ENCODE results near the gene NACA2. TPM values are rescaled to one million over a fixed set of nuclear protein-coding genes. Genes with fewer than 3 reads are reported as not detected.

The NACA2 gene
- total and polyA plus RNA-seq, 4 donors, result 0.08 to 0.32 TPM; not detected in 2

- TF ChIP-seq REST (IDR thresholded peaks at IDR 0.05) (no peak), TAF1 (conservative IDR thresholded peaks at IDR 0.05) (no peak), NR2F2 (IDR thresholded peaks at IDR 0.05) (no peak), HNF4A (conservative IDR thresholded peaks at IDR 0.05) (no peak)
Observed at GRCh38 chr17:61543786-61544415, 47.1 kb downstream of the NACA2 start (continued).

- Histone ChIP-seq H3K4me3 (ENCODE audit: low read depth in 1 of 3, low read length in 3 of 3) (no peak overlapping the region), H3K9ac (ENCODE audit: low read depth in 1 of 2, low read length in 2 of 2) (no peak overlapping the region), H3K9me3 (ENCODE audit: control insufficient read depth in 4 of 4, low read length in 3 of 4) (peaks cover 2 to 7% (median 3%) of the 10 kb centered on the region in 4 donors), H3K27ac (ENCODE audit: low read depth in 1 of 2, low read length in 2 of 2) (no peak overlapping the region), H3K36me3 (ENCODE audit: control insufficient read depth in 4 of 4, insufficient read depth in 3 of 4, low read depth in 1 of 4, low read length in 3 of 4) (no peaks in the 10 kb centered on the region), H3K4me1 (ENCODE audit: control insufficient read depth in 4 of 4, insufficient read depth in 4 of 4, low read length in 3 of 4) (no peaks in the 10 kb centered on the region), H3K27me3 (ENCODE audit: control insufficient read depth in 4 of 4, insufficient read depth in 4 of 4, low read length in 3 of 4) (no peaks in the 10 kb centered on the region)
- TF ChIP-seq RXRA (IDR thresholded peaks at IDR 0.05) (no peak), RAD21 (IDR thresholded peaks at IDR 0.05) (no peak), HNF4G (IDR thresholded peaks at IDR 0.05) (no peak), REST (IDR thresholded peaks at IDR 0.05) (no peak), MAX (IDR thresholded peaks at IDR 0.05) (no peak), YY1 (IDR thresholded peaks at IDR 0.05) (no peak), ATF3 (IDR thresholded peaks at IDR 0.05) (no peak), CTCF (IDR thresholded peaks at IDR 0.05; ENCODE audit: low read depth, low read length, missing input control) (no peak), FOXA1 (IDR thresholded peaks at IDR 0.05) (no peak), SP1 (IDR thresholded peaks at IDR 0.05) (no peak), NR2F2 (IDR thresholded peaks at IDR 0.05) (no peak), EGR1 (IDR thresholded peaks at IDR 0.05; ENCODE audit: low read depth in 2 of 2) (no peak)
- no peak for DNase-seq (ENCODE audit: low spot score)
- WGBS, result 90% methylated on average over 8 of the region's 8 CpGs
Observed at GRCh38 chr17:61542027-61542426, 49.0 kb downstream of the NACA2 start.
